Gastrocnemius medialis (tissue), 4 donors: ENCODE measurements around the gene ZNF608. TPM values are rescaled to one million over a fixed set of nuclear protein-coding genes. Genes with fewer than 3 reads are reported as not detected.

Experiments used
- ATAC-seq, 2 donors: fragments of 150-250 bp; one replicate each; pipeline ENCODE4 v1.9.1; 2016
- DNase-seq, 2 donors: peaks; one replicate each; pipeline ENCODE4 v3.0.0-alpha.2; 2019
- H3K27ac ChIP-seq, 4 donors: fragments of 200-600 bp; sonication (generic); 1 replicate in 1 of 4; 2 replicates in 3 of 4; pipeline ENCODE4 v1.5.1; 2016 to 2018; ENCODE audit warnings: mild to moderate bottlenecking in 2 of 4, moderate library complexity in 1 of 4
- H3K27me3 ChIP-seq, 3 donors: fragments of 200-600 bp; sonication (generic) in 2 of 3; 1 replicate in 1 of 3; 2 replicates in 2 of 3; pipeline versions ENCODE4 v1.5.1 to v1.6.0; 2016 to 2019; ENCODE audit warnings: mild to moderate bottlenecking in 1 of 3, moderate library complexity in 1 of 3
- H3K36me3 ChIP-seq, 2 donors: fragments of 200-600 bp; sonication (generic) in 1 of 2; one replicate each; pipeline ENCODE4 v1.5.1; 2017 to 2018
- H3K4me1 ChIP-seq, 2 donors: fragments of 200-600 bp; sonication (generic) in 1 of 2; one replicate each; pipeline ENCODE4 v1.5.1; 2016 to 2017; ENCODE audit warnings: mild to moderate bottlenecking in 2 of 2
- H3K4me3 ChIP-seq, 4 donors: fragments of 200-600 bp; sonication (generic) in 3 of 4; 1 replicate in 1 of 4; 2 replicates in 3 of 4; pipeline ENCODE4 v1.5.1; 2016 to 2019; ENCODE audit warnings: mild to moderate bottlenecking in 2 of 4
- H3K9me3 ChIP-seq, 3 donors: fragments of 200-600 bp; sonication (generic) in 2 of 3; 1 replicate in 1 of 3; 2 replicates in 2 of 3; pipeline ENCODE4 v1.5.1; 2016 to 2019
- CTCF ChIP-seq, 5 experiments: fragments of 450-650 bp in 3 of 5; fragments of 200-600 bp in 2 of 5; sonication (generic) in 2 of 5; IDR thresholded peaks in 4 of 5; conservative IDR thresholded peaks in 1 of 5; 1 replicate in 4 of 5; 2 replicates in 1 of 5; pipeline ENCODE4 v1.5.1; 2016 to 2019; ENCODE audit warnings: antibody characterized with exemption in 5 of 5, mild to moderate bottlenecking in 3 of 5, moderate library complexity in 3 of 5
- POLR2A ChIP-seq, 2 donors: fragments of 450-650 bp; IDR thresholded peaks; one replicate each; pipeline ENCODE4 v1.6.1; 2017; ENCODE audit warnings: antibody characterized with exemption in 2 of 2, mild to moderate bottlenecking in 2 of 2, moderate library complexity in 2 of 2
- in situ Hi-C, 4 donors: fragments of 200-750 bp; cut with MboI; loops; one replicate each; pipeline versions ENCODE4 v1.15.0 to v1.8.0; 2017; ENCODE audit warnings: low sequenced_read_pairs in 4 of 4
- intact Hi-C: fragments of 100-400 bp; cut with DNase I; formaldehyde crosslinking; loops from one replicate; pipeline ENCODE4 v1.15.1; 2023; ENCODE audit warnings: low total_unique reads
- total RNA-seq, 4 donors: library from RNA; depleted of rRNA; stranded (reverse); fragments of >200 nt; gene quantifications; one replicate each; pipeline versions ENCODE4 v1.1.0 to v1.2.3, GENCODE V29; 2016

ZNF608 gene
- total RNA-seq, 4 donors from 2014 or later = 7.3 to 27.4 (median 17.5) TPM

- Histone ChIP-seq H3K27me3 (no peaks in the 10 kb centered on the region), H3K27ac (no peak overlapping the region), H3K4me1 (peaks cover 33 to 37% of the 10 kb centered on the region in 2 donors), H3K4me3 (no peak overlapping the region), H3K36me3 (no peaks in the 10 kb centered on the region), H3K9me3 (no peaks in the 10 kb centered on the region)
- intact Hi-C loops (no loop called here), in situ Hi-C loops (no loop called here)
- DNase-seq = no peak
- ATAC-seq = no peak
- TF ChIP-seq POLR2A (IDR thresholded peaks at IDR 0.05) = no peak
- no peak for TF ChIP-seq CTCF (IDR thresholded peaks at IDR 0.05 in 4 of 5, conservative IDR thresholded peaks at IDR 0.05 in 1 of 5)
These were observed 32.8 kb downstream of the ZNF608 start for GRCh38 chr5:124713595-124713994.

- intact Hi-C loops = no loop called here
- Histone ChIP-seq H3K4me1 (peaks cover 35 to 37% of the 10 kb centered on the region in 2 donors), H3K9me3 (no peaks in the 10 kb centered on the region), H3K27me3 (no peaks in the 10 kb centered on the region), H3K27ac (no peak overlapping the region), H3K36me3 (no peaks in the 10 kb centered on the region), H3K4me3 (no peak overlapping the region)
- in situ Hi-C loops = no loop called here
- TF ChIP-seq CTCF (IDR thresholded peaks at IDR 0.05 in 4 of 5, conservative IDR thresholded peaks at IDR 0.05 in 1 of 5) (no peak), POLR2A (IDR thresholded peaks at IDR 0.05) (no peak)
- ATAC-seq = peak; percentile 40 to 78
- no peak for DNase-seq
These were observed 33.6 kb downstream of the ZNF608 start for GRCh38 chr5:124712731-124713305.

- H3K4me3 ChIP-seq = no peak overlapping the region
- in situ Hi-C loops (no loop called here), intact Hi-C loops (no loop called here)
- DNase-seq (no peak), ATAC-seq (no peak)
- TF ChIP-seq CTCF (IDR thresholded peaks at IDR 0.05 in 4 of 5, conservative IDR thresholded peaks at IDR 0.05 in 1 of 5) (no peak), POLR2A (IDR thresholded peaks at IDR 0.05) (no peak)
- no peak overlapping the region for H3K27ac ChIP-seq
- no peaks in the 10 kb centered on the region for H3K36me3 ChIP-seq
- peaks cover 63 to 70% of the 10 kb centered on the region in 2 donors for H3K4me1 ChIP-seq
- no peaks in the 10 kb centered on the region for H3K9me3 ChIP-seq
- H3K27me3 ChIP-seq = no peaks in the 10 kb centered on the region
These were observed 38.4 kb downstream of the ZNF608 start for GRCh38 chr5:124708086-124708485.

GRCh38 chr5:124707520-124707919, 38.9 kb downstream of the ZNF608 start:
- no peaks in the 10 kb centered on the region for H3K36me3 ChIP-seq
- no peak overlapping the region for H3K27ac ChIP-seq
- no peaks in the 10 kb centered on the region for H3K27me3 ChIP-seq
- in situ Hi-C loops = no loop called here
- H3K9me3 ChIP-seq = no peaks in the 10 kb centered on the region
- DNase-seq = no peak
- TF ChIP-seq CTCF (IDR thresholded peaks at IDR 0.05 in 4 of 5, conservative IDR thresholded peaks at IDR 0.05 in 1 of 5) (no peak), POLR2A (IDR thresholded peaks at IDR 0.05) (no peak)
- peaks cover 61 to 67% of the 10 kb centered on the region in 2 donors for H3K4me1 ChIP-seq
- no peak for ATAC-seq
- H3K4me3 ChIP-seq = peak overlapping the region in 1 of 4 donors; percentile 7
- intact Hi-C loops = no loop called here
